H1 (cell line): ENCODE measurements around the gene ATP9B. TPM values are rescaled to one million over a fixed set of nuclear protein-coding genes. Genes with fewer than 3 reads are reported as not detected.
"Not testable (repeated sequence)": the region's sequence is repeated elsewhere in the genome, so short reads cannot be mapped to it uniquely, and the experiment has no call there.

ENCODE experiments used
- CTCF ChIA-PET: fragments of 300-600 bp; sonication (Branson Sonifier 250); formaldehyde crosslinking; loops from one replicate; lab custom pipeline; 2021; ENCODE audit not compliant: partially characterized antibody; lab: Charles Lee
- POLR2A ChIA-PET: fragments of 300-600 bp; sonication (Branson Sonifier 250); formaldehyde crosslinking; loops from one replicate; lab custom pipeline; 2021; ENCODE audit warnings: inconsistent platforms; ENCODE audit not compliant: partially characterized antibody; lab: Charles Lee
- DNase-seq, 2 experiments: peaks; one replicate each; pipeline versions ENCODE4 v3.0.0 to v3.0.0-alpha.2; 2010 to 2022; ENCODE audit warnings: low spot score in 2 of 2, low read depth in 1 of 2, mixed read lengths in 1 of 2
- FAIRE-seq: peaks from 2 replicates; lab custom pipeline; 2011; peaks lifted over from hg19 to GRCh38; lab: Jason Lieb, UNC
- H2AFZ ChIP-seq: 2 replicates; pipeline ENCODE4 v1.8.1; 2012; ENCODE audit warnings: low read length, inconsistent platforms
- H2AK5ac ChIP-seq: 2 replicates; pipeline ENCODE4 v1.6.1; 2013; ENCODE audit warnings: low read depth, low read length
- H2BK120ac ChIP-seq: replicated peaks from 2 replicates; pipeline ENCODE3; 2013; ENCODE audit warnings: low read depth, low read length, inconsistent platforms
- H2BK12ac ChIP-seq: 2 replicates; pipeline ENCODE4 v1.6.1; 2013; ENCODE audit warnings: low read depth, low read length
- H2BK15ac ChIP-seq: 2 replicates; pipeline ENCODE4 v1.6.1; 2013; ENCODE audit warnings: low read length
- H2BK20ac ChIP-seq: 2 replicates; pipeline ENCODE4 v1.6.1; 2013; ENCODE audit warnings: low read length
- H2BK5ac ChIP-seq: 2 replicates; pipeline ENCODE4 v1.6.1; 2013; ENCODE audit warnings: low read depth, low read length
- H3K14ac ChIP-seq: 2 replicates; pipeline ENCODE4 v1.6.1; 2013; ENCODE audit warnings: inconsistent platforms; ENCODE audit not compliant: insufficient read length
- H3K18ac ChIP-seq: 2 replicates; pipeline ENCODE4 v1.6.1; 2013; ENCODE audit warnings: low read length; ENCODE audit errors: extremely low read depth
- H3K23ac ChIP-seq: 2 replicates; pipeline ENCODE4 v1.6.1; 2013; ENCODE audit warnings: inconsistent platforms; ENCODE audit not compliant: insufficient read length
- H3K23me2 ChIP-seq: 2 replicates; pipeline ENCODE4 v1.6.1; 2013; ENCODE audit warnings: low read depth, low read length
- H3K27ac ChIP-seq: 2 replicates; pipeline ENCODE4 v1.6.1; 2011; ENCODE audit warnings: low read depth, low read length, inconsistent platforms
- H3K27me3 ChIP-seq, 4 experiments: replicated peaks in 1 of 4; 1 replicate in 1 of 4; 2 replicates in 3 of 4; pipeline versions ENCODE4 v1.6.1 to v1.8.1; 2011 to 2013; ENCODE audit warnings: low read length in 3 of 4, mild to moderate bottlenecking in 3 of 4, inconsistent platforms in 2 of 4, mixed read lengths in 2 of 4, moderate library complexity in 1 of 4; ENCODE audit not compliant: control insufficient read depth in 3 of 4, insufficient read depth in 3 of 4; ENCODE audit errors: extremely low read depth in 1 of 4
- H3K36me3 ChIP-seq, 4 experiments: 2 replicates each; pipeline versions ENCODE4 v1.6.1 to v1.8.1; 2011 to 2013; ENCODE audit warnings: mild to moderate bottlenecking in 4 of 4, low read length in 3 of 4, moderate library complexity in 2 of 4, control low read depth in 1 of 4, inconsistent platforms in 1 of 4; ENCODE audit not compliant: insufficient read depth in 4 of 4, control insufficient read depth in 2 of 4
- H3K4ac ChIP-seq: replicated peaks from 2 replicates; pipeline ENCODE3; 2013; ENCODE audit warnings: low read length, low read depth, mixed read lengths, inconsistent platforms; ENCODE audit not compliant: insufficient read length
- H3K4me1 ChIP-seq, 4 experiments: replicated peaks in 1 of 4; 1 replicate in 1 of 4; 2 replicates in 3 of 4; pipeline versions ENCODE4 v1.6.1 to v1.8.1; 2011 to 2013; ENCODE audit warnings: low read length in 3 of 4, inconsistent platforms in 2 of 4, mixed read lengths in 1 of 4; ENCODE audit not compliant: insufficient read depth in 4 of 4, control insufficient read depth in 3 of 4
- H3K4me2 ChIP-seq, 2 experiments: 2 replicates each; pipeline versions ENCODE4 v1.6.1 to v1.8.1; 2011 to 2013; ENCODE audit warnings: low read depth in 2 of 2, low read length in 2 of 2, control low read depth in 1 of 2, inconsistent platforms in 1 of 2, mild to moderate bottlenecking in 1 of 2; ENCODE audit not compliant: insufficient read depth in 1 of 2
- H3K4me3 ChIP-seq, 4 experiments: fragments of 200-600, 300-600 bp in 1 of 4; sonication (generic), shearing (Covaris generic), sonication (Bioruptor Twin) in 1 of 4; 2 replicates each; pipeline versions ENCODE4 v1.5.1 to v1.8.1; 2011 to 2016; ENCODE audit warnings: low read length in 4 of 4, low read depth in 3 of 4, control low read depth in 2 of 4, inconsistent platforms in 2 of 4, mild to moderate bottlenecking in 2 of 4, mixed read lengths in 1 of 4, moderate library complexity in 1 of 4; ENCODE audit not compliant: insufficient read depth in 2 of 4; ENCODE audit errors: extremely low read depth in 1 of 4
- H3K56ac ChIP-seq: replicated peaks from 2 replicates; pipeline ENCODE3; 2013; ENCODE audit warnings: low read depth, mild to moderate bottlenecking, mixed read lengths, low read length, inconsistent platforms; ENCODE audit not compliant: insufficient read length
- H3K79me1 ChIP-seq: 2 replicates; pipeline ENCODE4 v1.6.1; 2013; ENCODE audit warnings: low read depth, low read length, control low read depth
- H3K79me2 ChIP-seq, 2 experiments: 2 replicates each; pipeline versions ENCODE4 v1.6.1 to v1.8.1; 2012 to 2013; ENCODE audit warnings: low read length in 2 of 2, mild to moderate bottlenecking in 2 of 2, inconsistent platforms in 1 of 2; ENCODE audit not compliant: insufficient read depth in 2 of 2, control insufficient read depth in 1 of 2
- H3K9ac ChIP-seq, 4 experiments: replicated peaks in 1 of 4; 1 replicate in 1 of 4; 2 replicates in 3 of 4; pipeline versions ENCODE4 v1.6.1 to v1.8.1; 2011 to 2013; ENCODE audit warnings: low read depth in 3 of 4, low read length in 3 of 4, control low read depth in 2 of 4, mild to moderate bottlenecking in 2 of 4, moderate library complexity in 2 of 4, inconsistent platforms in 1 of 4; ENCODE audit errors: extremely low read depth in 1 of 4
- H3K9me3 ChIP-seq, 2 experiments: 2 replicates each; pipeline versions ENCODE4 v1.6.1 to v1.8.1; 2012 to 2013; ENCODE audit warnings: mild to moderate bottlenecking in 2 of 2, moderate library complexity in 2 of 2, control low read depth in 1 of 2, inconsistent platforms in 1 of 2, low read depth in 1 of 2, low read length in 1 of 2, mixed read lengths in 1 of 2; ENCODE audit not compliant: insufficient read depth in 2 of 2
- H4K20me1 ChIP-seq, 2 experiments: replicated peaks in 1 of 2; 2 replicates each; pipeline versions ENCODE3 to v1.8.1; 2011 to 2013; ENCODE audit warnings: inconsistent platforms in 2 of 2, low read length in 2 of 2, mild to moderate bottlenecking in 1 of 2; ENCODE audit not compliant: insufficient read depth in 2 of 2, control insufficient read depth in 1 of 2
- H4K5ac ChIP-seq: 2 replicates; pipeline ENCODE4 v1.6.1; 2013; ENCODE audit warnings: low read length, low read depth, mixed read lengths, inconsistent platforms; ENCODE audit not compliant: insufficient read length
- H4K8ac ChIP-seq: 2 replicates; pipeline ENCODE4 v1.8.0; 2013; ENCODE audit warnings: mild to moderate bottlenecking, moderate library complexity, low read length, inconsistent platforms; ENCODE audit not compliant: insufficient read depth; ENCODE audit errors: extremely low read depth
- H4K91ac ChIP-seq: replicated peaks from 2 replicates; pipeline ENCODE3; 2013; ENCODE audit warnings: low read length, mixed read lengths, inconsistent platforms; ENCODE audit not compliant: insufficient read length
- WGBS, 2 experiments: shearing (Covaris generic) in 1 of 2; methylation state at CpG; one replicate each; pipeline versions ENCODE4 v1.1.6 to v1.1.7; 2013 to 2015; ENCODE audit warnings: low lambda C conversion rate in 2 of 2, mixed read lengths in 2 of 2, inconsistent platforms in 1 of 2, low coverage in 1 of 2, missing lambda C conversion rate in 1 of 2; ENCODE audit not compliant: insufficient replicate concordance in 2 of 2, insufficient coverage in 1 of 2, insufficient read length in 1 of 2; ENCODE audit errors: extremely low coverage in 1 of 2, missing lambda C conversion rate in 1 of 2; 5-methylcytosine and 5-hydroxymethylcytosine counted together
- polyA plus RNA-seq, 7 experiments: library from polyadenylated mRNA; depleted of rRNA in 3 of 7; stranded (reverse) in 5 of 7; unstranded in 2 of 7; fragments of >200 nt in 5 of 7; fragments of 200-250 nt in 2 of 7; gene quantifications; 1 replicate in 5 of 7; 2 replicates in 1 of 7; 4 replicates in 1 of 7; pipeline versions ENCODE4 v1.2.1 to v1.2.3, GENCODE V29; 2011 to 2013; ENCODE audit warnings: missing spikeins in 2 of 7, mixed read lengths in 2 of 7
- total RNA-seq: library from RNA; stranded (reverse); fragmentation: NEBNext Ultra II Directional; extraction: Animal tissue kit (Norgen Biotek cat#: 25700); gene quantifications from 2 replicates; pipeline ENCODE4 v1.2.1, GENCODE V29; 2021

Gene ATP9B
- total and polyA plus RNA-seq, 2 of the 8 experiments (the other 6 are each of a cell fraction or from before 2014, with no cell fraction given): 15.1 to 21.7 TPM

DNA sequence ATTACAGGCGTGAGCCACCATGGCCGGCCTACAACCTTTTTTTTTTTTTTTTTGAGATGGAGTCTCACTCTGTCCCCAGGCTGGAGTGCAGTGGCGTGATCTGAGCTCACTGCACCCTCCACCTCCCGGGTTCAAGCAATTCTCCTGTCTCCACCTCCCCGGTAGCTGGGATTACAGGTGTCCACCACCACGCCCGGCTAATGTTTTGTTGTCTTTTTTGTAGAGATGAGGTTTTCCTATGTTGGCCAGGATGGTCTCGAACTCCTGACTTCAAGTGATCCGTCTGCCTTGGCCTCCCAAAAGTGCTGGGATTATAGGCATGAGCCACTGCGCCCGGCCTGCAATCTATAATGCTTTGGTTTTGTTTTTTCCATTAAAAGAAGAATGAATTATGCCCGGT is 307.5 kb downstream of the ATP9B start:
- H3K27me3 ChIP-seq, H2BK15ac ChIP-seq, H3K36me3 ChIP-seq, H3K4me1 ChIP-seq, H3K9me3 ChIP-seq, H2BK12ac ChIP-seq, DNase-seq, H3K4me3 ChIP-seq, H3K4me2 ChIP-seq, H3K14ac ChIP-seq, H4K8ac ChIP-seq, H4K5ac ChIP-seq, H2BK120ac ChIP-seq, H2AK5ac ChIP-seq, H4K20me1 ChIP-seq, POLR2A ChIA-PET, H3K27ac ChIP-seq, FAIRE-seq, H4K91ac ChIP-seq, H2AFZ ChIP-seq, H3K56ac ChIP-seq, H3K79me1 ChIP-seq, H2BK20ac ChIP-seq, H3K4ac ChIP-seq, H3K23ac ChIP-seq, H3K79me2 ChIP-seq, H3K18ac ChIP-seq, H2BK5ac ChIP-seq, H3K9ac ChIP-seq, H3K23me2 ChIP-seq: not testable (repeated sequence)
- CTCF ChIA-PET: interaction anchor here (0.6 to 9.7 kb wide), 6 partner anchors 11 to 687 kb away, joined by 3 to 124 read pairs (median 3); no protein-coding TSS in a partner anchor
- WGBS, 2 experiments: 82% methylated on average over 12 of the region's 12 CpGs; no CpG with 5 or more reads in 1 of the 2 experiments
